Eye (tissue), 1 donor: ENCODE data around the gene PSMA2.
A peak's percentile ranks its signal among the peaks of the same experiment; 100 is the strongest.

Experiments
- DNase-seq: peaks from one replicate; pipeline ENCODE4 v3.0.0-alpha.2; 2015

The PSMA2 gene

GRCh38 chr7:42931834-42932651 is at the start of gene PSMA2, which contains the start of gene MRPL32:
PSMA2 (minus strand) TSS chr7:42932174; CDS start chr7:42932158, 16 bp downstream.
MRPL32 (plus strand) TSS chr7:42932376; CDS start chr7:42932387, 11 bp downstream.
- peak; percentile 99 for DNase-seq

DNA sequence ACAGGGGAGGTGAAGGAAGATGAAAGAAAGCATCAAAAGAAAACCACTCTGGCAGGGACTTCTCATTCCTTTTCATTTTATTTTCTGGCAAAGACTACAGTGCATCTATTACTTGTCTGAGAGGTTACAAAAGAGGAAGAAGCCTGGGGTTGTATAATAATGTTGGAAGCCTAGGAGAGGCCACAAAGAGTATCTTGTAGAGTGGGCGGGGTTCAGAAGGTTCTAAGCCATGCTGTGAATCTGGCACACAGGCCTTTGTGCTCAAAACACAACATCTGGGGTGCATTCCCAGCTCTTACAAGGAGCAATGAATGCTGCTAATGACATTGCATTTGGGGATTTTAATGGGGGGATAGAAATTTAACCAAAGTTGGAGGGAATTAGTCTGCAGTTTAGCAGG is 49.6 kb upstream of the PSMA2 start:
- no peak for DNase-seq

DNA sequence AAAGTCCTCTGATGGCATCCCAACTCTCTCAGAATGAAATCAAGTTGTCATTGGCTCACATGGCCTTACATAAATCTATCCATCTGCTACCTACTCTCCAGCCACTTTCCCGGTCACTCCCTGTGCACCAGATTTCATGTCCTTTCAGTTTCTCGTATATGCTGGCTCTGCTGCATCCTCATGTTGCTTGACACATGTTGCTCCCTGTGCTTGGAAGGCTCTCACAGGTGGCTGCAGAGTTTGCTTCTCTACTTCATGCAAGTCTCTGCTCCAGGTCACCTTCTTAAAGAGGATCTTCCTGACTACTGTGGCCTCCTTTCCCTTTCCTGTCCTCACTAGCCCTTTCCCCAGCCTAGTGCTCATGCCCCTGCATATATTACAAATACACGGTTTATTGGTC is 48.5 kb upstream of the PSMA2 start:
- no peak for DNase-seq

DNA sequence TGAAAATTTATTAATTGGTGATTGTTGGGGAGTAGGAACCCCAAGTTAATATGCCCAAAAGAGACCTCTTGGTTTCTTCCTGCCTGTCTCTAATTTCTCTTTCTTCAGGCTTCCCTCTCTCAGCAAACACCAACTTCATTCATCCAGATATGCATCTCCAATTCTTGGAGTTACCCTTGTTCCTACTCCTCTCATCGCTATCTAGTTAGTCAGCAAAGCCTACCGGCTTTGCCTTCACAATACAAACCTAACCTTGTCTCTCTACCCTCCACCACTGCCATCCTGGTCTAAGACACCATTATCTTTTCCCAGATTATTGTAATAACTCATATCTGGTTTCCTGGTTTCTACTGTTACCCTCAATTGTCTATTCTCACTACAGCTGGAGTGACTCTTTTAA is 48.1 kb upstream of the PSMA2 start:
- DNase-seq = no peak

DNA sequence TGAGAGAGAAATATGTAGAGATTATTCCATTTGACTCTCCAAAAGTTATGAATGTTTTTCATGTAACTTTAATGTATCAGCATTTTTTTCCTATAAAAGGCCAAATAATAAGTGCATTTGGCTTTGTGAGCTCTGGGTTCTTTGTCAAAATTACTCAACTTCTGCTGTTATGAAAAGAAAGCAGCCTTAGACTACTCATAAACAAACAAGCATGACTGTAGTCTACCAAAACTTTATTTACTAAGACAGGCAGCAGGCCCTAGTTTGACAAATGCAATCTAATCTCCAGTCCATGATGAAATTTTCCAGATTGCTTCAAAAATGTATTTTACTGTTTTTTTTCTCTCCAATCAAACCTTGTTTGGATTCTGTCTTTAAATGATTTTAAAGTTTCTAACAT is 46.5 kb upstream of the PSMA2 start:
- no peak for DNase-seq

- no peak for DNase-seq
These were observed 44.4 kb upstream of the PSMA2 start for GRCh38 chr7:42976371-42976770.

GRCh38 chr7:42972699-42973500 is 40.9 kb upstream of the PSMA2 start:
- DNase-seq = peak; percentile 56

DNA sequence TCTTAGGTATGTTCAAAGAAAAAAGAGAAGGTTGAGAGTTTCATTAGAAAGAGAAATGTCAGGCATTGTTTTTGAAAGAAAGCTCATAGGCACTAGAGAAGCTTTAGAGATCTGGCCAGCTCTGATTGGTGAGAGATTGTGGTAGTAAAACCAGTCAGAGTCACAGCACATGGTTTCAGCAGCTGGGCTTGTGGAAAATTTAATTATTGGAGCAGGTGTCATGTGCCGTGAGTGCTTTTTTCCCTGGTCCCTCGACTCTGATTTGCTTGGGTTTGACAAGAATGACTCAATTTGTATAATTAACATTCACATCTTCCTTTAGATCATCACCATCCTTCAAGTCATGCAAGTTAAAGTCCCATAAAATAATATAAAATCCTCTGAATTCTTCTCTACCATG is 35.4 kb upstream of the PSMA2 start:
- DNase-seq = no peak

GRCh38 chr7:42964849-42965805 is 33.2 kb upstream of the PSMA2 start:
- DNase-seq = no peak

GRCh38 chr7:42964293-42964692 is 32.3 kb upstream of the PSMA2 start:
- no peak for DNase-seq

- DNase-seq = no peak
These were observed 29.2 kb upstream of the PSMA2 start for GRCh38 chr7:42961170-42961569.

DNA sequence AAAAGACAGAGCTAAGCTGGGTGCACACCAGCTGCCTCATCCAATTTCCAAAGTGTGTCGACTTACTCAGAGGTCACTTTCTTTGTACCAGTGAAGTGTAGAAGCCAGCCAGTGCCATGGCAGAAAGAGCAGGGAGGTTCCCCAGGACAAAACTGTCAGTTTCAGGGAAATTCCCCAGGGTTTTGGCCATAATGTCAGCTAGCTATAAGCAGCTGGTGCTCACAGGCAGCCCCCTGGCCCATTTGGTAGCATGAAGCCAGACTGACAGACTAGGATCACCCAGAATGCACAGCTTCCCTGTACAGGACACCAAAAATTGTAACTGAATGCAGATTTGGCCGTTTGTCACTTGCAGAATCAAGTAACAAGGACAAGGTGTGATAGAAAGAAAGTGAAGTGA is 28.8 kb upstream of the PSMA2 start:
- DNase-seq = peak; percentile 18

- no peak for DNase-seq
These were observed 27.6 kb upstream of the PSMA2 start for GRCh38 chr7:42959549-42959948.

GRCh38 chr7:42956062-42956461 is 24.1 kb upstream of the PSMA2 start:
- DNase-seq = no peak

DNA sequence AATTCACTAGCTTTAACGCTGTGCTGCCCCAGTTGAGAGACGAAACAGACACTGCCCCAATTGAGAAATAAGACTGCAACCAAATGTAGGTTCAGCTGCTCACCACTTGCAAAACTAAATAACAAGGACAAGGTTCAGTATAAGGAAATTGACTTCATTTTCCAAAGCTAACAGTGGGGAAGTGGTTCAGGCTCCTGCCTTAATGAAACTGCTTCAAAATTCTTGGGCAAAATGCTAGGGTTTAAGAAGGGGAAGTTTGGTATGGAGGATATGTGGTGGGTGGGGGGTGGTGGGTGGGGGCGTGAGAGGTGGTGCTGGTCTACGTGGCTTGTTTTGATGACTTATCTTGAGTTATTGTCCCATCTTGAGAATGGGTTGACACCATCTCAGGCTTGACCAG is 22.0 kb upstream of the PSMA2 start:
- no peak for DNase-seq

DNA sequence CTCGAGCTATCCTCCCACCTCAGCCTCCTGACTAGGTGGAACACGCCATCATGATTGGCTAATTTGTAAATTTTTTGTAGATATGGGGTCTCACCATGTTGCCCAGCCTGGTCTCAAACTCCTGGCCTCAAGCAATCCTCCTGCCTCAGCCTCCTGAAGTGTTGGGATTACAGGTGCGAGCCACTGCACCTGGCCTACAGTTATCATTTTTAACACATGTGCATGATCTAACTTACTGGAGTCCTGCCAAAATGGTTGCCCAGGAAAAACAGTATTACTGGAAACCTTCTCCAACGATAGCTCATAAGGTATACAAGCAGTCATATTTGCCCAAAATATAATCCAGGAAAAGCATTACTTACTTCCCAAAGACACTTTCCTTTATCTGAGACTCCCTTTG is 20.4 kb upstream of the PSMA2 start:
- no peak for DNase-seq

DNA sequence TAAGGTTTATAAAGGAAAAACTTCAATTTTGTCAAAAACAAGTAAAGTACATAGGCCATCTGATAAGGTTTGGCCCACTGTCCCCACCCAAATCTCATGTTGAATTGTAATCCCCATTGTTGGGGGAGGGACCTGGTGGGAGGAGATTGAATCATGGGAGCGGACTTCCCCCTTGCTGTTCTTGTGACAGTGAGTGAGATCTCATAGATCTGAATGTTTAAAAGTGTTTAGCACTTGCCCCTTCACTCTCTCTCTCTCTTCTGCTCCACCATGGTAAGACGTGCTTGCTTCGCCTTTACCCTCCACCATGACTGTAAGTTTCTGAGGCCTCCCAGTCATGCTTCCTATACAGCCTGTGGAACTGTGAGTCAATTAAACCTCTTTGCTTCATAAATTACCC is 18.4 kb upstream of the PSMA2 start:
- DNase-seq = no peak

- DNase-seq = no peak
These were observed 15.5 kb upstream of the PSMA2 start for GRCh38 chr7:42947521-42947920.

DNA sequence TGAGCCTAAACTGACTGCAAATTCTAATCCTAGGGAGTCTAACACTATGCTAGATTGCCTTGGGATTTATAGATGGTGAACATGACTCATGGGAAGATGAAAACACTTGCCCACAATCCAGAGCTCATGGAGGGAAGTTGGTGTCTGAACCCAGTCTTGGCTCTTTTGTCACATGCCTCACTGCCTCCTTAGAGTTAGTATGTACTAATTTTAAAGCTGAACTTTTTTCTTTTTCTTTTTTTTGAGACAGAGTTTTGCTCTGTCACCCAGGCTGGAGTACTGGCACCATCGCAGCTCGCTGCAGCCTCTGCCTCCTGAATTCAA is 14.6 kb upstream of the PSMA2 start:
- no peak for DNase-seq

- no peak for DNase-seq
These were observed 14.1 kb upstream of the PSMA2 start for GRCh38 chr7:42945821-42946626.

DNA sequence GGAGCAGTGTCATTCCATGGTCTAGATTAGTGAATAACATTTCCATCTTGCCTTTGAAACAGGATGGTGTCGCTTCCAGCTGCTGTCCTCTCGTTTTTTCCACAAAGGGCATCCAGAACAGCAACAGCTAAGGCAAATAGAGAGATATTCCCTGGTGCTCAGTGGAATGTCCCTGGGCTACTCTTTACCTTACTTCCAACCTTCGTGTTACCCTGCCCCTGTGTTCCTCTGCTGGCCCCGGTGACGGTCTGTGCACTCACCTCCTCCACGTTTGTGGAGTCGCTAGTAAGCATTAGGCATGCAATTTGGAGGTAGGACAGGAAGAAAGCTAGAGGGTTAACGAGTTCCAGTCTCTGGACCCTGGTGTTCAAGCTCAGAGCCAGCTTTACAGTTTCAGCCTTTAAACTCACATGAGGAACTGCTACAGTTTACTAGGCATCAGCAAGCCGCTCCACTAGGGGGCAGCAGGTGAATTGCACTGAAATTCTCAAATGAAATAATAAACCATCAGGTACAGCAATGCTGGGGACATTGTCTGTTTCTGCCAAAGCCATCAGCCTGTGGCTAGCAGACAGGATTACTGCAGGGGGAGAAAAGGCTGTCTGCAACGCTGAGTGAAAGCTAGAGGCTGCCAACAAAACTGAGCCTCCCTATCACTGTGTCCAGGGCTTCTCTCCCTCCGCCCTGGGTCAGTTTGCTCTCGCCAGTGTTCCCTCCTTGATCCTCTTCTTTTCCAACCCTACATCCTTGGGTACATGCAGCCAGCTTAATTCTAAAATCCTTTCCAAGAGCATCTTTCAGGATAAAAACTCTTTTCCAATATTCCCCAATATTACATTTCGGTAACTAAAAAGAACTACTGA is 9.2 kb upstream of the PSMA2 start:
- DNase-seq = peak; percentile 93
